ENCODE measurements around the gene L3MBTL4.
"Not testable (repeated sequence)": the region's sequence is repeated elsewhere in the genome, so short reads cannot be mapped to it uniquely, and the experiment has no call there.

Gene L3MBTL4

DNA sequence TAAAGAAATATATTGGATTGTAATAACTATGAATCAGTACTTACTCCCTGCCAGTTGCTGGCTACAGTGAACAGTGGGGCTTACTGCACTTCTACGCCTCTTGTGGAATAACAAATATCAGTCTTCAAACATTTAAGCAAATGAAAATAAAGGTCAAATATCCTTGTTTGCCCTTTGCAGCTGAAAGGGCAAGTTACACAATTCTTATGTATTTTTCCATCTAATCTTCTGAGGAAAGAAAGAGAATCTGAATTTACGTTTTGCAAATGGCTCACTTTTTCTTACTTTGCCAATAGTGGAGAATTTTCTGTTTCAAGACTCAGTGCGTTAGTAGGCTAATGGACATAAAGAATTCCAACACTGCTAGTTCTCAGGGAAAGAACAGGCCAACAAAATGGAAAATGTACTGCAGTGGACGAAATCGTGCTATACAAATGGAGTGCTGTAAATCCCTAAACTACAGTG lies 362.2 kb downstream of the L3MBTL4 start:
- H3K27ac ChIP-seq (ENCODE audit: low read length): no peak overlapping the region
- H3K4me1 ChIP-seq (ENCODE audit: control insufficient read depth in 1 of 2, insufficient read depth in 2 of 2, low read length in 2 of 2): no peaks in the 10 kb centered on the region
- no peaks in the 10 kb centered on the region for H3K36me3 ChIP-seq (ENCODE audit: control insufficient read depth in 1 of 2, insufficient read depth in 2 of 2, low read length in 2 of 2)
- H3K4me3 ChIP-seq (ENCODE audit: low read depth in 1 of 2, low read length in 2 of 2): no peak overlapping the region
- no peaks in the 10 kb centered on the region for H3K27me3 ChIP-seq (ENCODE audit: low read depth, low read length)
- peaks cover 0 to 4% of the 10 kb centered on the region in 2 donors for H3K9me3 ChIP-seq (ENCODE audit: control insufficient read depth in 1 of 2, low read length in 2 of 2)

DNA sequence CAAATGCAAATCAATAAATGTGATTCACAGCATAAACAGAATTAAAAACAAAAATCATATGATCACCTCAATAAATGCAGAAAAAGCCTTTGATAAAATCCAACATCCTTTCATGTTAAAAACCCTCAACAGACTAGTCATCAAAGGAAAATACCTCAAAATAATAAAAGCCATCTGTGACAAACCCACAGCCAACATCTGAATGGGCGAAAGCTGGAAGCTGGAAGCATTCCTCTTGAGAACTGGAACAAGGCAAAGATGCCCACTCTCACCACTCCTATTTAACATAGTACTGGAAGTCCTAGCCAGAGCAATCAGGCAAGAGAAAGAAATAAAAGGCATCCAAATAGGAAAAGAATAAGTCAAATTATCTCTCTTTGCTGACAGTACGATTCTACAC lies 367.1 kb downstream of the L3MBTL4 start:
- H3K4me1 ChIP-seq (ENCODE audit: control insufficient read depth in 1 of 2, insufficient read depth in 2 of 2, low read length in 2 of 2); H3K9me3 ChIP-seq (ENCODE audit: control insufficient read depth in 1 of 2, low read length in 2 of 2); H3K4me3 ChIP-seq (ENCODE audit: low read depth in 1 of 2, low read length in 2 of 2); H3K27me3 ChIP-seq (ENCODE audit: low read depth, low read length); H3K27ac ChIP-seq (ENCODE audit: low read length); H3K36me3 ChIP-seq (ENCODE audit: control insufficient read depth in 1 of 2, insufficient read depth in 2 of 2, low read length in 2 of 2): not testable (repeated sequence)

DNA sequence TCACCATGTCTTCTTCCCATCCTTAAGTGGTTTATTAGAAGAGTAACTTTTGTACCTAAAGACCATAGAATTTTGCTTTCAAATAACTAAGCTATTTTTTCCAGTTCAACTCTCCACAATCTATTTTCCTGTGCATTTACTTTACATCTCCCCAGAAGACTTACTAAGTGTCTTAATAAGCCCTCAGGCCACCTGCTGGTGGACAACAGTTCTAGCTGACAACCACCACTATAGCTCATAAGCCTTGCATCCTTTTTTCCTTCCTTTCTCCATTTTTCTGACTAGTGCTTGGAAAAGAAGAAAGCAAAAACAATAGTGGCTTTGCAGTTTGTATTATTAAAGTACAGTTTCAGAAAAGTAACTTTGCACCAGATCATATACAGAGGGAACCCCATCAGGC lies 369.9 kb downstream of the L3MBTL4 start:
- Histone ChIP-seq H3K27me3 (ENCODE audit: low read depth, low read length) (no peaks in the 10 kb centered on the region), H3K4me1 (ENCODE audit: control insufficient read depth in 1 of 2, insufficient read depth in 2 of 2, low read length in 2 of 2) (no peaks in the 10 kb centered on the region), H3K27ac (ENCODE audit: low read length) (no peak overlapping the region), H3K4me3 (ENCODE audit: low read depth in 1 of 2, low read length in 2 of 2) (no peak overlapping the region), H3K9me3 (ENCODE audit: control insufficient read depth in 1 of 2, low read length in 2 of 2) (peaks cover 0 to 10% of the 10 kb centered on the region in 2 donors), H3K36me3 (ENCODE audit: control insufficient read depth in 1 of 2, insufficient read depth in 2 of 2, low read length in 2 of 2) (no peaks in the 10 kb centered on the region)

DNA sequence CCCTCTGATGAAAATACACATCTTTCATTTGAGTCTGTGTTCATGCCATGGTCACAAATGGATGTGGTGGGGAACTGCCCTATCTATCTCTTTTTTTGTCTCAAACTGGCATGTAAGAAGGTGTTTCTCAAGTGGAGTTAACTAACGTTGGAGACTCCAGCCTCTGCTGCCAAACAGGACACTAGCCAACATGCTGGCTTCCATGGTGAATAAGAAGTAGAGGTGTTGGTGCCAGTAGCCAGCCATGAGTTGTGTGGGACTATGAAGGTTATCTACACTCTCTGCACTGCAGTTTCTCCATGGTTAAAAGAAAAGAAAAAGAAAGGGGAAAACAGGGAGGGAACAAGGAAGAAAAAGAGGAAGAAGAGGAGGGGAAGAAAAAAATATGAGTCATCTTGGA lies 370.4 kb downstream of the L3MBTL4 start:
- H3K9me3 ChIP-seq (ENCODE audit: control insufficient read depth in 1 of 2, low read length in 2 of 2): peaks cover 2 to 10% of the 10 kb centered on the region in 2 donors
- H3K36me3 ChIP-seq (ENCODE audit: control insufficient read depth in 1 of 2, insufficient read depth in 2 of 2, low read length in 2 of 2): peaks cover 0 to 2% of the 10 kb centered on the region in 2 donors
- no peak overlapping the region for H3K4me3 ChIP-seq (ENCODE audit: low read depth in 1 of 2, low read length in 2 of 2)
- H3K27me3 ChIP-seq (ENCODE audit: low read depth, low read length): no peaks in the 10 kb centered on the region
- H3K4me1 ChIP-seq (ENCODE audit: control insufficient read depth in 1 of 2, insufficient read depth in 2 of 2, low read length in 2 of 2): no peaks in the 10 kb centered on the region
- no peak overlapping the region for H3K27ac ChIP-seq (ENCODE audit: low read length)

DNA sequence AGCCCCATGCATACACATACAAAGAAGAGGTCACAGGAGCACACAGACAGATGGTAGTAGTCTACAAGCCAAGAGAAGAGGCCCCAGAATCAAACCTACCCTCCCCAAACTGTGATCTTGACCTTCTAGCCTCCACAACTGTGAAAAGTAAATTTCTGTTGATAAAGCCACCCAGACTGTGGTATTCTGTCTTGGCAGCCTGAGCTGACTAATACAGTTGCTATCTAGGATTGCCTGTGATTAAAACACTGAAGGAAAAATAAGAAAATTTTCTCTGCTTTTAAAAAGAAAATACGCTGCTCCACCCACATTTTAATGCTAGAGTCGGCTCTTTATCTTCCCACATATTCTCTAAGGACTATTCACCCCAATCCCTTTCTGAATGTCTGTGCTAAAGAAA lies 375.7 kb downstream of the L3MBTL4 start:
- no peaks in the 10 kb centered on the region for H3K27me3 ChIP-seq (ENCODE audit: low read depth, low read length)
- peaks cover 0 to 7% of the 10 kb centered on the region in 2 donors for H3K36me3 ChIP-seq (ENCODE audit: control insufficient read depth in 1 of 2, insufficient read depth in 2 of 2, low read length in 2 of 2)
- H3K4me3 ChIP-seq (ENCODE audit: low read depth in 1 of 2, low read length in 2 of 2): no peak overlapping the region
- H3K9me3 ChIP-seq (ENCODE audit: control insufficient read depth in 1 of 2, low read length in 2 of 2): peaks cover 3 to 10% of the 10 kb centered on the region in 2 donors
- H3K27ac ChIP-seq (ENCODE audit: low read length): no peak overlapping the region
- no peaks in the 10 kb centered on the region for H3K4me1 ChIP-seq (ENCODE audit: control insufficient read depth in 1 of 2, insufficient read depth in 2 of 2, low read length in 2 of 2)

DNA sequence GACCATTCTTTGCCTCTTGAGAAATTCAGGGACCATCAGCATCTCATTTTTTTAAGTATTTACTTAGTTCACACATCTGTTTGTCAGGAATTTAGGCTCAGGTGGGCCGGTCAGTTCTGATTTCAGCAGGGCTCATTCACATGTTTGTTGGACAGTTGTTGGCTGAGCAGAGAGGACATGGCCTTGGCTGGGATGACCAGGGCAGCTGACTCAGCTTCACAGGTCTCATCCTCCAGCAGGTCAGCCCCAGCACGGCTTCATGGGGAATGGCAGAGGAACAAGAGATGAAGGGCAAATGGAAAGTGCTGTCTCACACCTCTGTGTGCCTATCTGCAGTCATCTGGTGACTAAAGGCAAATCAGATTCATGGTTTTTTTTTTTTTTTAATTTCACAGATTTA lies 383.3 kb downstream of the L3MBTL4 start:
- Histone ChIP-seq H3K4me3 (ENCODE audit: low read depth in 1 of 2, low read length in 2 of 2) (no peak overlapping the region), H3K9me3 (ENCODE audit: control insufficient read depth in 1 of 2, low read length in 2 of 2) (peaks cover 3 to 7% of the 10 kb centered on the region in 2 donors), H3K27ac (ENCODE audit: low read length) (no peak overlapping the region), H3K4me1 (ENCODE audit: control insufficient read depth in 1 of 2, insufficient read depth in 2 of 2, low read length in 2 of 2) (no peaks in the 10 kb centered on the region), H3K36me3 (ENCODE audit: control insufficient read depth in 1 of 2, insufficient read depth in 2 of 2, low read length in 2 of 2) (no peaks in the 10 kb centered on the region), H3K27me3 (ENCODE audit: low read depth, low read length) (no peaks in the 10 kb centered on the region)

DNA sequence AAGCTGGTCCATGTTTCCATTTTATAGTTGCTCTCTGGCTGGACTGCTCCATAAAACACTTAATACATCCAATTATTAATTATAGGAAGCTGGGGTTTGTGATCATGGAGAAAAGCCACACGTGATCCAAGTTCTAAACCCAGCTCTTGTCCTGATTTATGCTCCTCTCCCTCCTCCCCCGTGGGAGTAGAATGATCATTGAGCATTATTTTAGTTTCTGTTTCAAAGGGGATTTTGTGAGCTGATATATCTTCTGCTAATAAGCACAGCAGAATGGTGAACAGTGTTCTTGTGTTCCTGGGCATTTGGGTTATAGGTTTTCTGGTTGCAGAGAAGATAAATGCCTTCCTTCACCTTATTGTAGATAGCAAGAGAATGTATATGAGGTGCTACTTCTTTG lies 383.7 kb downstream of the L3MBTL4 start:
- Histone ChIP-seq H3K36me3 (ENCODE audit: control insufficient read depth in 1 of 2, insufficient read depth in 2 of 2, low read length in 2 of 2) (no peaks in the 10 kb centered on the region), H3K27ac (ENCODE audit: low read length) (no peak overlapping the region), H3K9me3 (ENCODE audit: control insufficient read depth in 1 of 2, low read length in 2 of 2) (peaks cover 3% of the 10 kb centered on the region in 2 donors), H3K4me3 (ENCODE audit: low read depth in 1 of 2, low read length in 2 of 2) (no peak overlapping the region), H3K27me3 (ENCODE audit: low read depth, low read length) (no peaks in the 10 kb centered on the region), H3K4me1 (ENCODE audit: control insufficient read depth in 1 of 2, insufficient read depth in 2 of 2, low read length in 2 of 2) (no peaks in the 10 kb centered on the region)

DNA sequence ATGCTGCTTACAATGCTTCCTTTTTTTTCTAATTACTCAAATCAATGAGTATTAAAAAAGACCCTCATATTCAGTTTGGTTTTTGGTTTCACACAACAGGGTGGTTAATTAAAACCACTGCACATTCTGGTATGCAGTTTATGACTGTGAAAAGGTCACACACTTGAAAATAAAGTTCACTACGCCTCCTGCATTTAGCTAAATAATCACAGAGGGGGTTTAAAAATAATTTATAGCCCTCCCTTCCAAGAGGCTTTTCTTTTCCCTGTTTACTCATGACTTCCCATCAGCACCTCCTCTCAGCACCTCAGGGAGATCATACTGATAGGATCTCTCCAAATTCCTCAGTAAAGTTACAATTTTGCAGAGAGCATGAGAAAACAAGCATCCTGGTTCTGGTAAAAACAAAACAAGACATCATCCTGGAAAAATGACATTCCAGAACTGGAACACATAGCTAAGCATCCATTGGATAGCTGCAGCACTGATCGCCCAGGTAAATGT lies 389.9 kb downstream of the L3MBTL4 start:
- Histone ChIP-seq H3K4me3 (ENCODE audit: low read depth in 1 of 2, low read length in 2 of 2) (no peak overlapping the region), H3K4me1 (ENCODE audit: control insufficient read depth in 1 of 2, insufficient read depth in 2 of 2, low read length in 2 of 2) (no peaks in the 10 kb centered on the region), H3K27ac (ENCODE audit: low read length) (no peak overlapping the region), H3K9me3 (ENCODE audit: control insufficient read depth in 1 of 2, low read length in 2 of 2) (no peaks in the 10 kb centered on the region), H3K36me3 (ENCODE audit: control insufficient read depth in 1 of 2, insufficient read depth in 2 of 2, low read length in 2 of 2) (no peaks in the 10 kb centered on the region), H3K27me3 (ENCODE audit: low read depth, low read length) (no peaks in the 10 kb centered on the region)

DNA sequence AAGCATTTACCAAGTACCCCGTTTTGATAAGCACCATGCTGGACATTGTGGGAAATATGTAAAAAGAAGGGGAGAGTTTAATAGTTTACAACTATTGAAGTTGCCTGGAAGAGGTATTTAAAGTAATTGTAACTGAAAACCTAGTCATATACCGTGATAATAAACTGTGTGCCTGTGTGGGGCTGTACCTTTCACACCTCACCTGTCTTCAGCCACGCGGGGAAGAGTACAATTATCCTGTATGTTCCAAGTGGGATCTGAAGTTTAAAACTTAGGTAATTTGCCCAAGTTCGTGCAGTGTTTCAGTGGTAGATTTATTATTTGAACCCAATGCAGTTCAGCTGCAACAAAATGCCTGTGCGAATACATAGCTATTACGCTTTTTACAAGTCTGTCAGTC lies 391.2 kb downstream of the L3MBTL4 start:
- no peaks in the 10 kb centered on the region for H3K27me3 ChIP-seq (ENCODE audit: low read depth, low read length)
- H3K27ac ChIP-seq (ENCODE audit: low read length): no peak overlapping the region
- no peak overlapping the region for H3K4me3 ChIP-seq (ENCODE audit: low read depth in 1 of 2, low read length in 2 of 2)
- H3K36me3 ChIP-seq (ENCODE audit: control insufficient read depth in 1 of 2, insufficient read depth in 2 of 2, low read length in 2 of 2): no peaks in the 10 kb centered on the region
- no peaks in the 10 kb centered on the region for H3K4me1 ChIP-seq (ENCODE audit: control insufficient read depth in 1 of 2, insufficient read depth in 2 of 2, low read length in 2 of 2)
- H3K9me3 ChIP-seq (ENCODE audit: control insufficient read depth in 1 of 2, low read length in 2 of 2): no peaks in the 10 kb centered on the region

DNA sequence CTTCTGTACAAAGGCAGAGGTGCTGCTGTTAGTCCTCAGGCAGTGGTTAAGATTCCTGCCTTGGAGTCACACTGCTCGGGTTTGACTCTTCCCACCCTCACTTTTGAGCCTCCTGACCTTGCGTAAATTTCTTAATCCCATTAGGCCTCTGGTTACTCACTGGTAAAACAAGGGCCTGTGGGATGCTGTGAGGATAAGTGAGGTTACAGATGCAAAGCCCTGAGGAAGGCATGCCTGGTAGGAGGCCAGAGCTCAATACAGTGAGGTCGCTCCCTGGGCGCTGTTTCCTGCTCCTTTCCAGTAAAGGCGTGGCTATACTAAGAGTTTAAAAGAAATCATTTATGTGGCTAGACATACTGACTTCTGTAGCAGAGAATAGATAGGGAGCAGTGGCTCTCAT lies 391.9 kb downstream of the L3MBTL4 start:
- Histone ChIP-seq H3K27ac (ENCODE audit: low read length) (no peak overlapping the region), H3K4me1 (ENCODE audit: control insufficient read depth in 1 of 2, insufficient read depth in 2 of 2, low read length in 2 of 2) (no peaks in the 10 kb centered on the region)

DNA sequence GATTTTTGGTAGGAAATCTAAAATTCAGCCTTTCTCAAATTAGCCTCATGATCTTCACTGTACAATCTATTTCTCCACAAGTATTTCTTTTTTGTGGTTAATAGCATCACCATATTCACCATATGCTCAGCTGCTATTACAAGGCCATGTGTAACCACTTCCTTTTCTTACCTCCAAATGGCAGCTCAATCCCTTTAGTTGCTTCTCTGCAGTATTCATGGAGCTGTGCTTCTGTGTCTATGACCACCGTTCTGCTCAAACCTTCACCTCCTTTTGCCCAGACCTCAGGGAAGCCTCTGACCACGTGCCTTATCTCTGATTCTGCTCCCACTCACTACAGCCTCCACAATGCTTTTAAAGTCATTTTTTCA lies 392.7 kb downstream of the L3MBTL4 start:
- Histone ChIP-seq H3K4me1 (ENCODE audit: control insufficient read depth in 1 of 2, insufficient read depth in 2 of 2, low read length in 2 of 2) (no peaks in the 10 kb centered on the region), H3K36me3 (ENCODE audit: control insufficient read depth in 1 of 2, insufficient read depth in 2 of 2, low read length in 2 of 2) (no peaks in the 10 kb centered on the region), H3K27ac (ENCODE audit: low read length) (no peak overlapping the region), H3K27me3 (ENCODE audit: low read depth, low read length) (no peaks in the 10 kb centered on the region), H3K4me3 (ENCODE audit: low read depth in 1 of 2, low read length in 2 of 2) (no peak overlapping the region), H3K9me3 (ENCODE audit: control insufficient read depth in 1 of 2, low read length in 2 of 2) (no peaks in the 10 kb centered on the region)

More for the DNA sequence above, 391.9 kb downstream of the L3MBTL4 start:
- Histone ChIP-seq H3K36me3 (ENCODE audit: control insufficient read depth in 1 of 2, insufficient read depth in 2 of 2, low read length in 2 of 2) (no peaks in the 10 kb centered on the region), H3K9me3 (ENCODE audit: control insufficient read depth in 1 of 2, low read length in 2 of 2) (no peaks in the 10 kb centered on the region), H3K4me3 (ENCODE audit: low read depth in 1 of 2, low read length in 2 of 2) (no peak overlapping the region), H3K27me3 (ENCODE audit: low read depth, low read length) (no peaks in the 10 kb centered on the region)

DNA sequence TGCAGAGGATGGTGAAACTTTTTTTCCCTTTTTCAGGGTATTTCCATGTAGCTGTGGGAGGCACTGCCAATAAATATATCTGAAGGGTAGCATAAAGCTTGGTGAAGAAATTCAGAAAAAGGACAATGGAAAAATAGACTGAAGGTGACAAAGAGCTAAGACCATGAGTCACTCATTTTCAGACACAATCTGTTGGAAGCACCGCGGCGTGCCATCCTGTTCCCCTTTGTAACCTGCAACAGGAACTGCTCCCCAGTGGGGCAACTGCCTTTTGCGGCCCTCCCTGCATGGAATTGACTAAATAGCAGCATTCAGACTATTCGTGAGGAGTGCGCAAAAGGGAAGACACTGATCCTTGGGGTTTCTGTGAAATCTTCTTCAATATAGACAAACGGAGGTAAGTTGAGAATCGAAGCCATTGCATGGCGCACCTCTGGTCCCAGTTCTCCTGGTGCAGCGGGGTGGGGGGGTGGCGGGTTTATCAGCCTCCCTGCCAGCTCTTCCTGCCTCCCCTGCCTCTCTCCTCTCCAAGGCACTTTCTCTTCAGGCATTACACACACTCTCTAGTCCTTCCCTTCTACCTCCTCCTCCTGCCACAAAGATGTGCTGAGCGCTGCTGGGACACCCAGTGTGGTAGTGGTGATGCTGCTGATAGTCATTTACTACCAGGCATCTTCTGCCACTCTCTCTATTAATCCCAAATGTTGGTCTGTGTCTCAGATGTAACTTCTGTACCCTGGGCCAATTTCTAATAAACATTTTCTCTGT lies 393.2 kb downstream of the L3MBTL4 start:
- Histone ChIP-seq H3K27me3 (ENCODE audit: low read depth, low read length) (no peaks in the 10 kb centered on the region), H3K36me3 (ENCODE audit: control insufficient read depth in 1 of 2, insufficient read depth in 2 of 2, low read length in 2 of 2) (no peaks in the 10 kb centered on the region), H3K4me3 (ENCODE audit: low read depth in 1 of 2, low read length in 2 of 2) (no peak overlapping the region), H3K27ac (ENCODE audit: low read length) (no peak overlapping the region), H3K9me3 (ENCODE audit: control insufficient read depth in 1 of 2, low read length in 2 of 2) (no peaks in the 10 kb centered on the region), H3K4me1 (ENCODE audit: control insufficient read depth in 1 of 2, insufficient read depth in 2 of 2, low read length in 2 of 2) (no peaks in the 10 kb centered on the region)

All from muscle layer of duodenum (tissue), 2 donors.